ENCODE data around the gene LRP1B. TPM values are rescaled to one million over a fixed set of nuclear protein-coding genes. Genes with fewer than 3 reads are reported as not detected.

The LRP1B gene
- total and polyA plus RNA-seq, 2 donors (not counting 1 experiment from before 2014, with no cell fraction given) = under 0.01 to 0.01 TPM

GRCh38 chr2:141652308-141652707 is 478.5 kb downstream of the LRP1B start:
- H3K9ac ChIP-seq (ENCODE audit: insufficient read depth, low read length) = no peak overlapping the region
- no peak overlapping the region for H2AFZ ChIP-seq (ENCODE audit: low read length)
- no peaks in the 10 kb centered on the region for H4K20me1 ChIP-seq (ENCODE audit: control insufficient read depth, extremely low read depth, insufficient read depth, low read length)
- H3K4me1 ChIP-seq (ENCODE audit: control insufficient read depth, extremely low read depth, insufficient read depth, low read length) = no peaks in the 10 kb centered on the region
- H3K9me3 ChIP-seq (ENCODE audit: control insufficient read depth, insufficient read depth, low read depth, low read length) = no peaks in the 10 kb centered on the region
- H3K27ac ChIP-seq (ENCODE audit: insufficient read depth, low read length) = no peak overlapping the region
- DNase-seq (ENCODE audit: low read depth in 2 of 2) = no peak
- no peaks in the 10 kb centered on the region for H3K79me2 ChIP-seq (ENCODE audit: control insufficient read depth, insufficient read depth, low read length)
- TF ChIP-seq EZH2 (IDR thresholded peaks at IDR 0.05; ENCODE audit: low read length, missing control alignments) (no peak), CTCF (conservative IDR thresholded peaks at IDR 0.05 in 1 of 2, IDR thresholded peaks at IDR 0.05 in 1 of 2; ENCODE audit: low read depth in 1 of 2, low read length in 2 of 2) (no peak)
- H3K36me3 ChIP-seq (ENCODE audit: control insufficient read depth, insufficient read depth, low read length) = no peaks in the 10 kb centered on the region
- H3K27me3 ChIP-seq (ENCODE audit: control insufficient read depth, insufficient read depth, low read length) = no peaks in the 10 kb centered on the region
- no peak overlapping the region for H3K4me2 ChIP-seq (ENCODE audit: extremely low read depth, insufficient read depth, low read length)
- no peak overlapping the region for H3K4me3 ChIP-seq (replicated peaks in 1 of 4; ENCODE audit: control extremely low read depth in 1 of 4, insufficient read depth in 1 of 4, low read depth in 3 of 4, low read length in 4 of 4)

- Histone ChIP-seq H3K9ac (ENCODE audit: insufficient read depth, low read length) (no peak overlapping the region), H3K36me3 (ENCODE audit: control insufficient read depth, insufficient read depth, low read length) (no peaks in the 10 kb centered on the region), H2AFZ (ENCODE audit: low read length) (no peak overlapping the region), H3K79me2 (ENCODE audit: control insufficient read depth, insufficient read depth, low read length) (no peaks in the 10 kb centered on the region), H4K20me1 (ENCODE audit: control insufficient read depth, extremely low read depth, insufficient read depth, low read length) (no peaks in the 10 kb centered on the region), H3K4me2 (ENCODE audit: extremely low read depth, insufficient read depth, low read length) (no peak overlapping the region), H3K27ac (ENCODE audit: insufficient read depth, low read length) (no peak overlapping the region), H3K4me1 (ENCODE audit: control insufficient read depth, extremely low read depth, insufficient read depth, low read length) (no peaks in the 10 kb centered on the region), H3K4me3 (replicated peaks in 1 of 4; ENCODE audit: control extremely low read depth in 1 of 4, insufficient read depth in 1 of 4, low read depth in 3 of 4, low read length in 4 of 4) (no peak overlapping the region), H3K27me3 (ENCODE audit: control insufficient read depth, insufficient read depth, low read length) (no peaks in the 10 kb centered on the region), H3K9me3 (ENCODE audit: control insufficient read depth, insufficient read depth, low read depth, low read length) (no peaks in the 10 kb centered on the region)
- TF ChIP-seq EZH2 (IDR thresholded peaks at IDR 0.05; ENCODE audit: low read length, missing control alignments) (no peak), CTCF (conservative IDR thresholded peaks at IDR 0.05 in 1 of 2, IDR thresholded peaks at IDR 0.05 in 1 of 2; ENCODE audit: low read depth in 1 of 2, low read length in 2 of 2) (no peak)
- DNase-seq (ENCODE audit: low read depth in 2 of 2) = no peak
Measured at GRCh38 chr2:141647353-141647752, 483.5 kb downstream of the LRP1B start.

- peak; percentile 26 to 31 for DNase-seq (ENCODE audit: low read depth in 2 of 2)
- Histone ChIP-seq H3K27ac (ENCODE audit: insufficient read depth, low read length) (no peak overlapping the region), H3K79me2 (ENCODE audit: control insufficient read depth, insufficient read depth, low read length) (no peaks in the 10 kb centered on the region), H2AFZ (ENCODE audit: low read length) (no peak overlapping the region), H3K36me3 (ENCODE audit: control insufficient read depth, insufficient read depth, low read length) (no peaks in the 10 kb centered on the region), H4K20me1 (ENCODE audit: control insufficient read depth, extremely low read depth, insufficient read depth, low read length) (no peaks in the 10 kb centered on the region), H3K27me3 (ENCODE audit: control insufficient read depth, insufficient read depth, low read length) (no peaks in the 10 kb centered on the region), H3K9ac (ENCODE audit: insufficient read depth, low read length) (no peak overlapping the region), H3K4me3 (replicated peaks in 1 of 4; ENCODE audit: control extremely low read depth in 1 of 4, insufficient read depth in 1 of 4, low read depth in 3 of 4, low read length in 4 of 4) (no peak overlapping the region), H3K4me2 (ENCODE audit: extremely low read depth, insufficient read depth, low read length) (no peak overlapping the region), H3K9me3 (ENCODE audit: control insufficient read depth, insufficient read depth, low read depth, low read length) (no peaks in the 10 kb centered on the region), H3K4me1 (ENCODE audit: control insufficient read depth, extremely low read depth, insufficient read depth, low read length) (no peaks in the 10 kb centered on the region)
- TF ChIP-seq EZH2 (IDR thresholded peaks at IDR 0.05; ENCODE audit: low read length, missing control alignments) (no peak), CTCF (conservative IDR thresholded peaks at IDR 0.05 in 1 of 2, IDR thresholded peaks at IDR 0.05 in 1 of 2; ENCODE audit: low read depth in 1 of 2, low read length in 2 of 2) (no peak)
Measured at GRCh38 chr2:141641462-141641861, 489.4 kb downstream of the LRP1B start.

All from fibroblast of lung (primary cell).